ENCODE data around the gene GNRHR.
A peak's percentile ranks its signal among the peaks of the same experiment; 100 is the strongest.
"Not testable (repeated sequence)": the region's sequence is repeated elsewhere in the genome, so short reads cannot be mapped to it uniquely, and the experiment has no call there.

The GNRHR gene, protein sequence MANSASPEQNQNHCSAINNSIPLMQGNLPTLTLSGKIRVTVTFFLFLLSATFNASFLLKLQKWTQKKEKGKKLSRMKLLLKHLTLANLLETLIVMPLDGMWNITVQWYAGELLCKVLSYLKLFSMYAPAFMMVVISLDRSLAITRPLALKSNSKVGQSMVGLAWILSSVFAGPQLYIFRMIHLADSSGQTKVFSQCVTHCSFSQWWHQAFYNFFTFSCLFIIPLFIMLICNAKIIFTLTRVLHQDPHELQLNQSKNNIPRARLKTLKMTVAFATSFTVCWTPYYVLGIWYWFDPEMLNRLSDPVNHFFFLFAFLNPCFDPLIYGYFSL

GRCh38 chr4:67754288-67754687 is at the start of gene GNRHR:
GNRHR (minus strand) TSS chr4:67754388; CDS start chr4:67754335, 53 bp downstream.
- DNase-seq, result no peak

GRCh38 chr4:67796810-67797209 is 42.6 kb upstream of the GNRHR start:
- no peak for DNase-seq

- DNase-seq, result no peak
Measured at GRCh38 chr4:67790721-67791120, 36.5 kb upstream of the GNRHR start.

- DNase-seq, result no peak
Measured at GRCh38 chr4:67787311-67787710, 33.1 kb upstream of the GNRHR start.

DNA sequence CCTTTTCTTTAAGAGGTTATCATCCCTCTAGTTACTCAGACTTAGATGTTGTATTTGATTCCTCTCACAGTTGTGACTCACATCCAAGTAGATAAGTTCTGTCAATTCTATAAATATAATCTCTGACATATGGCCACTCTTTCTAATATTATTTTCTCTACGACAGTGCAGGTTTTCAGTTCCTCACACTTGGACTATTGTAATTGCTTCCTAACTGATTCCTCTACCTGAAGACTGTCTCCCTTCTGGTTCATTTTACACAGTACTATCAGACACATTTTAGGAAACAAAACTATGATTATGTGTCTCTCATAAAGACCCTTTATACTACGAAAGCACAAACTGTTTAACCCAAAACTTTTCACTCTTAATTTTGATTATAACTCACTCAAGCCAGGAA is 31.3 kb upstream of the GNRHR start:
- DNase-seq, result no peak

DNA sequence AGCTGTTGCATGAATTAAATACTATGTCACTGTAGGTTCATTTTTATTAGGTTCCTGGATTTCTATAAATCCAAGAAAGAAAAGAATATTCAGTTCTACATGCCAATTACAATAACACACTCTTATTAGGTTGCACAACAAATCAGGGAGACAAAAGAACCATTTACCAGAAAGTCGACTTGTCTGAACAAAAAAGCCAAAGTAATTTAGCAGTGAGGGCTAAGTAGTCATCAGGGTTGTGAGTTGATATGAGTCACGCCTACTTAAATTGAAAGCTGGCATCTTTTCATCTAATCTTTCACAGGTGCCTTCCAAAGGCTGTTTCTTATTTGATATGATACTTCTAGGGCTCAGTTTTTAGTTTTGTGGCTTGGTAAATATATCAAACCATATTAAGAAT is 25.4 kb upstream of the GNRHR start:
- no peak for DNase-seq

DNA sequence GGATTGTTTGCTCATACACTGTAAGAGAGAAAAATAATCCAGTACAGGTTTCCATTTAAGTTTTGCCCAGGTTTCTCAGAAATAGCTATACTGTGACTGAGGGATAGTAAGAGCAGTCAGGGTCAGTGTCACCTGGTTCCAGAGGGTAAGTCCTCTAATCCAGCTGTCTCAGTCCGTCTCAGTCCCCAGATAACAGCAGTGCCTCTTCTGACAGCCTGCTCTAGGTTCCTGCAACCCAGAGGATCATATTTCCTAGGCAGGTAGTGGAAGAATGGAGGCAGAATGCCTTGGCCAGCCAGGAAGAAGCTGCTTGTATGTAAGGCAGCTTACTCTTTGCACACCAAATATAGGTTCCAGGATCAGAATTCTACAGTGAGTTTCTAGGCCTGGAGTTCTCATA is 22.6 kb upstream of the GNRHR start:
- no peak for DNase-seq

DNA sequence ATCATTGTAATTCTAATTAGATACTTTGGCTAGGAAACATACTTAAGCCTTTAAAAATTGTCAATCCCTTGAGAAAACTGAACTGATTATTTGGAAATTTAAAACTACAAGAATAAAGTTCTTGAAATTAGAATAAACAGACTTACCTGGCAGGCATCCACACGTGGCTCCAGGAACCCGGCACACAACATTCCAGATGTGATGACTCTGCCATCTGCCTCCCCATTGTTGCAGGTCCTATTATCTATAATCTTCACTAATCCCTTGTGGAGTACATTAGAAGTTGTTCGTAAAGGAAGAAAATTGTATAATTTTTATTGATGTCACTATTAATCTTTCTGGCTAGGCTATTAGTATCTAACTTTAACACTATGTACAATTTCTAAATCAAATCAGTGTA is 16.2 kb upstream of the GNRHR start:
- no peak for DNase-seq

- peak; percentile 33 for DNase-seq
Measured at GRCh38 chr4:67765928-67766327, 11.7 kb upstream of the GNRHR start.

DNA sequence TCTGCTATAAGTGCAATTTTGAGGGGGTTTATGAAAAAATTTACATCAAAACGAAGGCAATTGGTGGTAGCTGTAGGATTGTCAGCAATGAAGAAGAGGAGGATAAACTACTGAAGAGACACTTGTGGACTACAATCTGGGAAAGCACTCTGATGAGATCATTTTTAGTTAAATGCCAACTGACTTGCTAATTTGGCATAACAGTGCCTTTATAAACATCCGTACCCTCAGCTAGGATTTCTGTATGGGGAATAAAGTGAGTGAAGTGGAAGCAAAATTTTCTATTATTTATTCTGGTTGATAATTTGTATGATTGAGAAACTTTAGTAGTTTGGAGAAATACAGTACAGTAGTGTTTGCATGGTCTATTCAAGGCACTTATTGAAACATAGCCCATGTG is 11.2 kb upstream of the GNRHR start:
- DNase-seq, result no peak

GRCh38 chr4:67764183-67764582 is 10.0 kb upstream of the GNRHR start:
- DNase-seq, result no peak

- DNase-seq, result peak; percentile 40
Measured at GRCh38 chr4:67762086-67762485, 7.9 kb upstream of the GNRHR start.

DNA sequence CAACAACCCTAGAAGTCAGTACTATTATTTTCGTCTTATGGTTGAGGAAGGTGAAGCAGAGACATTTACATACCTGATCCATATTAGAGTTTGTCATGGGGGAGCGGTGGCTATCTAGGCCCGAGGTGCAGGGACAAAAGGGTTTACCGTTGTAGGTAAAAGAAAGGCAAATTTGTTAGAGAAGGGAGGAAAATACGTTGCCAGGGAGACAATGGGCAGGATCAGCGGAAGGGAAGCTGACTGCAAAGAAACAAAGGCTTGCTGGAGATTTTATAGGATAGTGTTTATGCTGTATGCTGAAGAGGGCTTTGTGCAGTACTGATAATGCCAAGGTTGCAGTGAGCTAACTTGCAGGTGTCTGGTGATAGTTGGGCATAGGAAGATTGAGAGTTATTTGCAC is 2.8 kb upstream of the GNRHR start:
- DNase-seq, result not testable (repeated sequence)

DNA sequence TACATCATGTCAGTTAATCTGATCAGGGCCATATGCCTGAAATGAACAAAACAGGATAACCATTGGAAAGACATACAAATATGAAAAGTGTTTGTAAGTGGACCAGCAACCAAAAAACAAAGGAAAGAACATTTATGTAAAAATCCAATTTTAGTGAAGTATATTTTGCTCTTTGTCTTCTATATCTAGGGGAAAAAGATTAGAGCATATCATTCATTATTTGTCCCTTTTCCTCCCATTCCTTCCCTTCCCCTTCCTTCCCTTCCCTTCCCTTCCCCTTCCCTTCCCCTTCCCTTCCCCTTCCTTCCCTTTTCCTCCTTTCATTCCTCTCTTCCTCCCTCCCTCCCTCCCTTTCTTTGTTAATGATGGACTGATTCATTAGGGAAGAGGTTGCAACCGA is 1.8 kb upstream of the GNRHR start:
- no peak for DNase-seq

- peak; percentile 17 for DNase-seq
Measured at GRCh38 chr4:67751260-67751659, 2.9 kb downstream of the GNRHR start.

DNA sequence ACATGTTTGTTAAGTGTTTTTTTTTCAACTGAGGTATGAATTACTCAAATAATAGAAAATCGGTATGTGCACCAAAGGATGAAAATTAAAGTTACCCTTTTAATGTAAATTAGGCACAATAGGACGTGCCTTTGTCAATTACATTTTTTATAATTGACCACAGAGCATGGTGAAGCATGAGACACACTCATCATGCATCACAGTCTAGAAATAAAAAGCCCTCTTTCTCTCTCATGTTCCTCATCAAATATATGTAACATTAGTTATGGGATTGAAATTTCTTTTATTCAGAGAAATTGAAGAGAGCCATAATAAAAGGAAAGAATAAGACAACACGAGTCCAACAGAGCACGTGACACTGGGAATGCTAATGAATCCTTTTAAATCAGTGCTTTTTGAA is 3.5 kb downstream of the GNRHR start:
- no peak for DNase-seq

DNA sequence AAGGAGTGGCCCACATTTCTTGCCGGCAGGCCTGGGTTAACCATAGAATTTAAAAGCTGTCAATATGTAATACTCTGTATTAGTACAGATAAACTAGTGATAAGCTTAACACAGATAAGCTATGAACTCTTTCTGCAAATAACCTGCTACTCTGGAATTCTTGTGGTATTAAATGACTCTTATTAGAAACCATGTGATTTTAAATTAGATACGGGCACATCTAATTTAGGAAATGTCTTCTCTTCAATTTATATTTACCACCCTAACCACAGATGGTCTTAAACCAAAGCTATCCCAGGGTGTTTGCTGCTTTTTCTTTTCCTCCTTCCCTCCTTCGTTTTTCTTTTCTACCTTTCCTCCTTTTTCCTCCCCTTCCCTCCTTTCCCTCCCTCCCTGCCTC is 4.9 kb downstream of the GNRHR start:
- DNase-seq, result no peak

DNA sequence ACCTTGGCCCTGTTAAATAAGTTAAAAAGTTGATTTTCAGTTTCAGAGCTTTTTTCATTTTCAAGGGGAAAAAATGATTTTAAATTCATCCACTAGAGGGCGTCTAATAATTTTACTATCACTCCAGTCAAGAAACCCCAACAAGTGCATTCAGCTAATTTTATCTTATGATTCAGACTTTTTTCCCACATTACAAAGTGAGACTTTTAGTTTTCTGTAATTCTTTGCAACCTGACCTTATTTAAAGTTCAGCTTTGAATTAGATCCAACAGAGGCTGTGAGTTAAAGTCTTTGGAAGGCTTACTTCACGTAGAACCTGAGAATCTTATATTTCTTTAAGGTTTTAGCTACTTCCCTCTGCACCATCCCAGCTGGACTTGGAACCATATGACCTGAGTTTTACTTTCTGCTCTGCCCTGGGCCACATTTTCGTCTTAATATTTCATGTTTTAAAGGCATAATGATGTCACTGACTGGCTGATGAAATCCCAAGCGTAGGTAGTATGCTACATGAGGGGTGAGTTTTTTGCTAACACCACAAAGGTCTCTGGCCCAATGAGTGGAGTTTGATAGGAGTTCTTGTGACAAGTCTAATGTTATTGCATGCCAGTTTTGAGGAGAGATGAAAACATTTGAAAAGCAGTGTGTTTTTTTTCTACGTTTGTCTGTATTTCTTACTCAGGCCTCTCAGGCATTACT is 7.2 kb downstream of the GNRHR start:
- peak; percentile 44 for DNase-seq

DNA sequence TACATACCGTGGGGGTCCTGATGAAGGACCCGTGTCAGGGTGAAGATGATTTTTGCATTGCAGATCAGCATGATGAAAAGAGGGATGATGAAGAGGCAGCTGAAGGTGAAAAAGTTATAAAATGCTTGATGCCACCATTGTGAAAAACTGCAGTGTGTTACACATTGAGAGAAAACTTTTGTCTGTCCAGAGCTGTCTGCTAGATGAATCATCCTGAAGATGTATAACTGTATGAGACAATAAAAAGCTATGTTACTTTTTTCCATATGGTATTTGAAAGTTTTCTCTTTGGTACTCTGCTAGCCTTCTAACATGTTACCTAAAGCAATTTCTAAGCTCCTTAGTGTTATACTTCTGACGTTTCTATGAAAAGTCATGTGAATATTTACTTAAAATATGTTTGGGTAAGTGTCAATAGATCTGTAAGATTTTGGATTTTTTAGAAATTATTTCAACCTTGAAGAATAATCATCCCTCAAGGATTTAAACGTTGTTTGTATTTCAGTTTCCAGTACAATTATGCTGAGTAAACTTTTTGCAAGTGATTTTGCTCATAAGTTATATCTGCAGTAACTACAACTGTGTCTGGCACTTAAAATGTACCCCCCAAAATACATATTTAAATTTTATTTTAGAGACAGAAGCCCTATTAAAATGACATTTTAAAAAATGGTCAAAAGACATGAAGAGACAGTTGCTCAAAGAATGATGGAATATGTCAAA is 9.5 kb downstream of the GNRHR start:
- peak; percentile 67 for DNase-seq

GRCh38 chr4:67743194-67743593 is 11.0 kb downstream of the GNRHR start:
- DNase-seq, result no peak

GRCh38 chr4:67736262-67736661 is 17.9 kb downstream of the GNRHR start:
- DNase-seq, result no peak

- DNase-seq, result no peak
Measured at GRCh38 chr4:67735325-67735724, 18.9 kb downstream of the GNRHR start.

DNA sequence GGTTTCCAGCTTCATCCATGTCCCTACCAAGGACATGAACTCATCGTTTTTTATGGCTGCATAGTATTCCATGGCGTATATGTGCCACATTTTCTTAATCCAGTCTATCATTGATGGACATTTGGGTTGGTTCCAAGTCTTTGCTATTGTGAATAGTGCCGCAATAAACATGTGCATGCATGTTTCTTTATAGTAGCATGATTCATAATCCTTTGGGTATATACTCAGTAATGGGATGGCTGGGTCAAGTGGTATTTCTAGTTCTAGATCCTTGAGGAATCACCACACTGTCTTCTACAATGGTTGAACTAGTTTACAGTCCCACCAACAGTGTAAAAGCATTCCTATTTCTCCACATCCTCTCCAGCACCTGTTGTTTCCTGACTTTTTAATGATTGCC is 23.7 kb downstream of the GNRHR start:
- DNase-seq, result not testable (repeated sequence)

Data from fibroblast of upper back skin (primary cell).